HepG2 (cell line): Measurements from ENCODE around the gene NCMAP. TPM values are rescaled to one million over a fixed set of nuclear protein-coding genes. Genes with fewer than 3 reads are reported as not detected.
A peak's percentile ranks its signal among the peaks of the same experiment; 100 is the strongest.

Source experiments
- AFF4 ChIP-seq: sonication (generic); formaldehyde crosslinking; IDR thresholded peaks from 2 replicates; pipeline ENCODE4 v1.4.0; 2020; ENCODE audit warnings: missing genetic modification reagents
- AHR ChIP-seq: IDR thresholded peaks from 2 replicates; pipeline ENCODE4 v1.6.1; 2018; ENCODE audit warnings: missing genetic modification reagents, missing compliant biosample characterization
- ATAD3A ChIP-seq: sonication (generic); formaldehyde crosslinking; IDR thresholded peaks from 2 replicates; pipeline ENCODE4 v1.4.0; 2020; ENCODE audit warnings: missing genetic modification reagents
- CHD2 ChIP-seq: IDR thresholded peaks from 2 replicates; pipeline ENCODE4 v1.6.1; 2011; ENCODE audit warnings: low read depth, low read length, improper control_type of control experiment
- IRF2 ChIP-seq: IDR thresholded peaks from 2 replicates; pipeline ENCODE4 v1.6.1; 2018; ENCODE audit warnings: missing genetic modification reagents, missing compliant biosample characterization
- MXD3 ChIP-seq: IDR thresholded peaks from 2 replicates; pipeline ENCODE4 v1.6.1; 2016; ENCODE audit warnings: mild to moderate bottlenecking, missing biosample characterization, missing genetic modification reagents
- NCOA1 ChIP-seq: sonication (generic); formaldehyde crosslinking; IDR thresholded peaks from 2 replicates; pipeline ENCODE4 v1.9.0; 2021; ENCODE audit warnings: missing genetic modification reagents
- PHF20 ChIP-seq: sonication (generic); formaldehyde crosslinking; IDR thresholded peaks from 2 replicates; pipeline ENCODE4 v1.5.0; 2020; ENCODE audit warnings: mild to moderate bottlenecking, missing genetic modification reagents
- PHF21A ChIP-seq: sonication (generic); formaldehyde crosslinking; IDR thresholded peaks from 2 replicates; pipeline ENCODE4 v1.5.0; 2020; ENCODE audit warnings: mild to moderate bottlenecking, missing genetic modification reagents
- POGZ ChIP-seq: sonication (generic); formaldehyde crosslinking; IDR thresholded peaks from 2 replicates; pipeline ENCODE4 v1.4.0; 2020; ENCODE audit warnings: mild to moderate bottlenecking, missing genetic modification reagents
- SAP130 ChIP-seq: IDR thresholded peaks from 2 replicates; pipeline ENCODE4 v1.6.1; 2016; ENCODE audit warnings: low read depth
- SIN3A ChIP-seq: IDR thresholded peaks from 2 replicates; pipeline ENCODE4 v1.6.1; 2011; ENCODE audit warnings: low read depth, mild to moderate bottlenecking, control low read depth, low read length, borderline replicate concordance
- SP1 ChIP-seq, 2 experiments: fragments of 450-650 bp in 1 of 2; sonication (generic) in 1 of 2; formaldehyde crosslinking in 1 of 2; IDR thresholded peaks; 2 replicates each; pipeline versions ENCODE4 v1.4.0 to v1.6.1; 2016 to 2020; ENCODE audit warnings: missing genetic modification reagents in 1 of 2
- USF2 ChIP-seq, 2 experiments: sonication (generic) in 1 of 2; formaldehyde crosslinking in 1 of 2; IDR thresholded peaks; 2 replicates each; pipeline versions ENCODE4 v1.5.1 to v1.6.1; 2011 to 2020; ENCODE audit warnings: borderline replicate concordance in 1 of 2, low read depth in 1 of 2, low read length in 1 of 2, mild to moderate bottlenecking in 1 of 2, missing genetic modification reagents in 1 of 2, moderate library complexity in 1 of 2
- ZNF280D ChIP-seq: sonication (generic); formaldehyde crosslinking; IDR thresholded peaks from 2 replicates; pipeline ENCODE4 v1.5.1; 2020; ENCODE audit warnings: mild to moderate bottlenecking, missing genetic modification reagents
- ZNF3 ChIP-seq: IDR thresholded peaks from 2 replicates; pipeline ENCODE4 v1.7.0; 2017; ENCODE audit warnings: inconsistent platforms
- ZNF800 ChIP-seq: sonication (generic); formaldehyde crosslinking; IDR thresholded peaks from 2 replicates; pipeline ENCODE4 v1.4.0; 2020; ENCODE audit warnings: missing genetic modification reagents
- polyA plus RNA-seq, 8 experiments: library from polyadenylated mRNA; depleted of rRNA in 3 of 8; stranded (reverse) in 7 of 8; unstranded in 1 of 8; fragments of >200 nt; fragmentation: Illumina TruSeq in 4 of 8; extraction: Trizol in 4 of 8; gene quantifications; 2 replicates each; pipeline versions ENCODE4 v1.2.1 to v1.2.3, GENCODE V29; 2011 to 2016; ENCODE audit warnings: low read depth in 4 of 8, missing spikeins in 1 of 8, mixed read lengths in 1 of 8; ENCODE audit not compliant: insufficient read depth in 1 of 8
- total RNA-seq, 5 experiments: library from RNA; depleted of rRNA; stranded (reverse); fragments of >200 nt; fragmentation: Illumina TruSeq; extraction: Trizol; gene quantifications; 2 replicates each; pipeline ENCODE4 v1.2.3, GENCODE V29; 2016; ENCODE audit warnings: low read depth in 1 of 5

Gene NCMAP
- total and polyA plus RNA-seq, 2 of the 13 experiments (the other 11 are each of a cell fraction or from before 2014, with no cell fraction given), result 2.7 to 20.0 TPM

- TF ChIP-seq USF2 (IDR thresholded peaks at IDR 0.05; ENCODE audit: low read depth, low read length) (no peak), USF2 (CRISPR knock-in tag; IDR thresholded peaks at IDR 0.05; ENCODE audit: borderline replicate concordance) (no peak), POGZ (CRISPR knock-in tag) (no peak), SAP130 (CRISPR knock-in tag) (peak; percentile 64), AHR (CRISPR knock-in tag) (no peak), SP1 (IDR thresholded peaks at IDR 0.05) (no peak), SP1 (CRISPR knock-in tag; IDR thresholded peaks at IDR 0.05) (no peak), SIN3A (0 out of 2 replicates have a peak, but pooled peaks have one; percentile 12), PHF20 (CRISPR knock-in tag) (no peak), CHD2 (no peak), MXD3 (CRISPR knock-in tag) (no peak), ZNF3 (CRISPR knock-in tag) (no peak), IRF2 (no peak), NCOA1 (CRISPR knock-in tag) (0 out of 2 replicates have a peak, but pooled peaks have one; percentile 57), ZNF800 (no peak), AFF4 (no peak), PHF21A (CRISPR knock-in tag) (no peak), ATAD3A (CRISPR knock-in tag) (no peak), ZNF280D (CRISPR knock-in tag) (no peak)
These were observed at the start of gene NCMAP (continued) for GRCh38 chr1:24555591-24556413.
